Prostate gland (tissue), 2 donors: ENCODE results near the gene KIAA0825.

Experiments
- POLR2A ChIP-seq: fragments of 450-650 bp; IDR thresholded peaks from one replicate; pipeline ENCODE4 v1.6.1; 2016; ENCODE audit warnings: antibody characterized with exemption, mild to moderate bottlenecking
- POLR2AphosphoS5 ChIP-seq: sonication (generic); formaldehyde crosslinking; IDR thresholded peaks from one replicate; pipeline ENCODE4 v1.6.1; 2017; ENCODE audit warnings: antibody characterized with exemption
- TF ChIP-seq, protein P1 (sequence below), 4 experiments: fragments of 200-600 bp in 2 of 4; fragments of 450-650 bp in 2 of 4; sonication (generic) in 2 of 4; IDR thresholded peaks; 1 replicate in 3 of 4; 2 replicates in 1 of 4; pipeline ENCODE4 v1.5.1; 2016 to 2019; ENCODE audit warnings: antibody characterized with exemption in 4 of 4, mild to moderate bottlenecking in 2 of 4, moderate library complexity in 2 of 4

DNA sequence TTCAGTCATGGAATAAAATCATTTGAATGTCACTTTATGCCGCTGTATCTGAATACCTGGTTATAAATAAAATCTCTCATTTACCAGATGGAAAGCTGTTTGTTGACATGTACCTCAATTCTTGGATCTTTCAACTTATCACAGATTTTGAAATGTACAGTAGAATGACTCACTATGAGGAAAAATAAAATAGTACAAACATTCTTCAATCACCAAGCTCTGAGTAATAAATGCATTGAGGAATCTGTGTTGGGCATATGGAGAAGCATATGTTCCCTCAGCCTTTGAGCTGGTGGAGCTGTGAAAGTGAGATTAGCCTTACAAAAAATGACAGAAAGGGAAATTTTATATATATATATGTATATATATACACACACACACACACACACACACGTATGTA is 175.4 kb downstream of the KIAA0825 start:
- TF ChIP-seq, protein P1, sequence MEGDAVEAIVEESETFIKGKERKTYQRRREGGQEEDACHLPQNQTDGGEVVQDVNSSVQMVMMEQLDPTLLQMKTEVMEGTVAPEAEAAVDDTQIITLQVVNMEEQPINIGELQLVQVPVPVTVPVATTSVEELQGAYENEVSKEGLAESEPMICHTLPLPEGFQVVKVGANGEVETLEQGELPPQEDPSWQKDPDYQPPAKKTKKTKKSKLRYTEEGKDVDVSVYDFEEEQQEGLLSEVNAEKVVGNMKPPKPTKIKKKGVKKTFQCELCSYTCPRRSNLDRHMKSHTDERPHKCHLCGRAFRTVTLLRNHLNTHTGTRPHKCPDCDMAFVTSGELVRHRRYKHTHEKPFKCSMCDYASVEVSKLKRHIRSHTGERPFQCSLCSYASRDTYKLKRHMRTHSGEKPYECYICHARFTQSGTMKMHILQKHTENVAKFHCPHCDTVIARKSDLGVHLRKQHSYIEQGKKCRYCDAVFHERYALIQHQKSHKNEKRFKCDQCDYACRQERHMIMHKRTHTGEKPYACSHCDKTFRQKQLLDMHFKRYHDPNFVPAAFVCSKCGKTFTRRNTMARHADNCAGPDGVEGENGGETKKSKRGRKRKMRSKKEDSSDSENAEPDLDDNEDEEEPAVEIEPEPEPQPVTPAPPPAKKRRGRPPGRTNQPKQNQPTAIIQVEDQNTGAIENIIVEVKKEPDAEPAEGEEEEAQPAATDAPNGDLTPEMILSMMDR (IDR thresholded peaks at IDR 0.05), result no peak
- TF ChIP-seq POLR2AphosphoS5 (no peak), POLR2A (no peak)
